ENCODE measurements around the gene MGME1.
"Not testable (repeated sequence)": the region's sequence is repeated elsewhere in the genome, so short reads cannot be mapped to it uniquely, and the experiment has no call there.

The MGME1 gene

DNA sequence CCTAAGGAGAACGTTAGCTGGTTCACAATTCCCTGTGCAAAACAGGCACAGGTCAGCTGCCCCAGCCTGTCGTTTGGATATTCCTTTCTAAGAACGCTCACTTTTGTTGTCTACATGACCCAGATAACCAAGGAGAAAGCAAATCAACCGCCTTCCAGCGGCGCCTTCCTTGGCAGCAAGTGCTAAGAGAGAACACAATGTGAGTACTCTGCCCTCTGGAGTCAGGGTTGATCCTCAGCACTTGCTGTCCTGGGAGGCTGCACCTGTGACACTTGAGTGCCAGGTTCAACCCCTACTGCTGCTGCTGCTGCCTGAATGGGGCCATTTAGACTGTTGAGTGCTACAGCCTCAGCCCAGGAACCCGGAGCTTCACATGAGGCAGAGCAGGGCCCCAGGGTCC lies 52.1 kb downstream of the MGME1 start:
- DNase-seq (ENCODE audit: low read depth in 2 of 2) = no peak

DNA sequence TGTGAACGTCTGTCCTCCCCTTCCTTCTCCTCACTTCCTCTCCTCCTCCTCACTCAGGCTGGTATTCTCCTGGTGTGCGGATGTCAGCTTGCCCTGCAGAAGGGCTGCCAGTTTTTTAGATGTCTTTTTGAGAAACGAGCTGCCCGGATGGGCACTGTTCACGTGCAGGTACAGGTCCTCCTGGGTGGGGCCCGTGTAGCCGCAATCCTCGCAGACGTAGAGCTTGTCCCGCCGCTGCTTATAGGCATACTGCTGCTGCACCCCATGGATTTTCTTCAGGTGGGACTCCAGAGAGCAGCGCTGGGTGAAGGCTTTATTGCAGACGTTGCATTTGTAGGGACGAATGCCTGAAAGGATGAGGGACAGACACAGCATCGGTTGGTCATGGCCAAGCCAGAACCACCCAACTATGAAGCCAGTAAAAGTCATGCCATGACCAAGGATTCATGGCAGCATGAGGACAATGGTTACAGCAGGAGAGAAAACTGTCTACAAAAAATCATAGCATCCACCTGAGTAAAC lies 55.8 kb downstream of the MGME1 start:
- no peak for DNase-seq (ENCODE audit: low read depth in 2 of 2)

DNA sequence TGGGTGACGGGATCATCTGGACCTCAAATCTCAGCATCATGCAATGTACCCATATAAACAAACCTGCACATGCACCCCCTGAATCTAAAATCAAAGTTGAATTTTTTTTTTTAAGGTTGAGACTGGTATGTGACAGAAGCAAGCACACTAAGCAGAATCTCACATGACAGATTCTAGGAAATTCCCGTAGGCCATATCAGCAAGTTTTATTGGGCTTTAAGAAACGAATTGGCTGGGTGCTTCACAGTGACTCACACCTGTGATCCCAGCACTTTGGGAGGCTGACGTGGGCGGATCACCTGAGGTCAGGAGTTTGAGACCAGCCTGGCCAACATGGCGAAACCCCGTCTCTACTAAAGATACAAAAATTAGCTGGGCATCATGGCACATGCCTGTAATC lies 58.2 kb downstream of the MGME1 start:
- not testable (repeated sequence) for DNase-seq (ENCODE audit: low read depth in 2 of 2)

DNA sequence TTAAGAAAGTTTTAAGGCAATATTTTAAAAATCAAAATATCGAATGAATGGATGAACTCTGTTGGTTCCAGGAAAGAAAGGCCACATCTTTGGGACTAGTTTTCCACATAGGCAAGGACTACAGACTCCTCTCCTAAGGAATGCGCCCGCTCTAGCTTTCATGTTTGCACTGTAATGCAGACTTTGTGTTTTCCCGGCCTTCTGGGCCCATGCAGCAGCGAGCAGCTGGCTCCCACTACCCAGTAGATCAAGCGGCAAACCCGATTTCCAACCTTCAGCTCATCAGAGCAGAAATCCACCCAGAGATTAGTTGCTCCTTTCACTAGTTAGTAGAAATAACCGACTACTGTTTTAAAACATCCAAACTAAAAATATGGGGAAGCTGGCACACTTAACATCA lies 61.2 kb downstream of the MGME1 start:
- DNase-seq (ENCODE audit: low read depth in 2 of 2) = no peak

DNA sequence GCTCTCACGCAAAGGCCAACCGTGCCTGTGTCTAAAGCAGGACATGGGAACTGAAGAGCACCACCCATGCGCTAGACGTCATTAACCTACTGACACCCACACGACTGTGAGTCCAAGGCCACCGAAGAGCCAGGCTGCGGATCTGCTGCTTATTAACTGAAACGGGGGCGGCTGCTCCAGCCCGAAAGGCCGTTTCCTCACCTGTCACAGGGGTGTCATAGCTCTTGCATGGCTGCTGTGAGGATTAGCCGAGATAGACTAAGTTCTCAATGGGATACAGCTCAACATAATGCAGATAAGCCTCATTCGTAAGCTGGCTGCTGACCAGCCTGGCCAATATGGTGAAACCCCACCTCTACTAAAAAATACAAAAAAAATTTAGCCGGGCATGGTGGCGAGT lies 62.2 kb downstream of the MGME1 start:
- DNase-seq (ENCODE audit: low read depth in 2 of 2) = no peak

DNA sequence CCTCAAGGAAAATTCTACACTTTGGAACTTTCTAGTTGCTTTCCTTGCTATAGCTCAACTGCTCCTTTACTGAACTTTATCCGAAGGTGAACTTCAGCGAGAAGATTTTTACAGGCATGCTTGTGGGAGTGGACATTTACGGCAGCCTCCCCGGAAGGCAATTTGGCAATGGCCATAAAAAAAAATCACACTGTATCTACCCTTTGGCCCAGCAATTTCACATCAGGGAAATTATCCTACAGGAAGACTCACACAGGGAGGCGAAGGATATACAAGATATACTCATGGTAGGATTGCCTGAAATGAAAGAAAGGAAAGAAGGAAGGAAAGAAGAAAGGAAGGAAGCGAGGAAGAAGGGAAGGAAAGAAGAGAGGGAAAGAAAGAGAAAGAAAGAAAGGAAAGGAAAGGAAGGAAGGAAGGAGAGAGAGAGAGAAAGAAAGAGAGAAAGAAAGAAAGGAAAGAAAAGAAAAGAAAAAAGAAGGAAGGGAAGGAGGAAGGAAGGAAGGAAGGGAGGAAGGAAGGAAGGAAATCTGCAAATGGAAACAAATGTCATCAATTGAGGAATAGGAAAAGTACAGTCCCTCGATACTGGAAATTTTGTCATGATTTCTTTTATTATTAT lies 63.2 kb downstream of the MGME1 start:
- DNase-seq (ENCODE audit: low read depth in 2 of 2) = no peak

DNA sequence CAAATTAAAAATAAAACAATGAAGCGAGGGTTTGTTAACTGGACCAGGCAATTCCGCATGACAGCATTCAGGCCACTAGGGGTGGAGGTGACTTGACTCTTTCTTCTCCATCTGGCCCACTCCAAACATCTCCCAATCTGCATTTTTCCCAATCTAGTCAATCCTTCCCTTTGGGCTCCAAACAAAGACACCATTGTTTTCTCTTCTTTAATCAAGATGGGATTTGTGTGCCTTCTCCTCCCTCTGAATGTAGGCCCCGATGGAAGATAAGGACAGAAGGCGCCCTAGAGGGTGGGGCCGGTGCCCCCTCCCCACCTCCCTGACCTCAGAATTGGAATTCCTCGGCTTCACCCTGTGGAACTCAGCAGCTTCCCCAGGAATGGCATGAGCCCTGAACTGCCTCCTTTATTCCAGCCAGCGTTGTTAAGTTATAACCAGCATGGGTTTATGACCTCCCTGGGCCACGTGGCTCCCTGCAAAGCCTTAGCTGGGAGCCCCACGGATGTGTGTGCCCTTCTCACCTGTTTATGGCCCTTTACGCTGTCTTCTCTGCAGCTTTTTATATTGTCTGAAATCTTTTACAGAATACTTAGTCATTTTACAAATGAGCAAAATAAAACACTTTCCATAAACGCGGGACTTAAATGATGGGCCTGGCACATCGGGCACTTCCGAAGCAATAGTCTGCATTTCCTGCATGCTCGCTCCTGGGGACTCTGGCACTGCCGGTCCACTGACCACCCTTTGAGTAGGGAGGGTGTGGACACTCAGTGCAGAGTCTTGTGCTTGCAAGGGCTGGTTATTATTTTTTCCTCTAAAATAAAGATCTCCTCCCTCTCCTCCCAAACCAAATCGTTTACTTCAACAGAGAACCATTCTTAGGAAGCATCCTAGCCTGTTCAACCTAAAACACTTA lies 64.4 kb downstream of the MGME1 start:
- DNase-seq (ENCODE audit: low read depth in 2 of 2) = no peak

DNA sequence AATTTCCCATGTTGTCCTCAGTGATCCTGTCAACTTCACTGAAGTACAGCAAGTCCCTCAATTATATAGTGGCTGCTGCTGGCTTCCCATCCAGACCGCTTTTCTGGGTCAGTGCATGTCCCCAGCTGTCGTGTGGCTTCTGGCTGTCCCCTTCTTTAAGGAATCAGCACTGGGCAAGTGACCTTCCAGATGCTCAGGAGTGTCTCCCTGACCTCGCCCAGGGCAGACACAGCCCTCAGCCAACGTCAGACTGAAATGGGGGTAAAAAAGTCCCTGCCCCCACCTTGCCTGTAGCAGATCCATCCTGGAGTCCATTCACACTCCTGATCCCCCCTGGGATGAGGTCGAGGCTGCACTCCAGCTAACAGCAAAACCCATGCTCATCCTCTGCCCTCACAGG lies 65.2 kb downstream of the MGME1 start:
- DNase-seq (ENCODE audit: low read depth in 2 of 2) = no peak

DNA sequence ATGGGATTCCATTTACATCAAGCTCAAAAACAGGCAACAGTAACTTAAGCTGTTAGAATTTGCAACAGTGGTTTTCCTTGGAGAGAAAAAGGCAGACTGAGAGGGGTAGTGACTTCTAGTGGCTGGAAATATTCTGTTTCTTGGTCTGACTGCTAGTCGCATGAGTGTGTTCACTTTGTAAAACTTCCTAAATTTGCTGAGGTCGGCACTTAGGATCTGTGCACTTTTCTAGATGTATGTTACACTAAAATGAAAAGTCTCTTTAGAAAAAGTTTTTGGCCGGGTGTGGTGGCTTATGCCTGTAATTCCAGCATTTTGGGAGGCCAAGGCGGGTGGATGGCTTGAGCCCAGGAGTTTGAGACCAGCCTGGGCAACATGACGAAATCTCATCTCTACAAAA lies 70.2 kb downstream of the MGME1 start:
- DNase-seq (ENCODE audit: low read depth in 2 of 2) = no peak

All from stimulated activated CD4-positive, alpha-beta T cell treated with anti-CD3 and anti-CD28 coated beads, Interleukin-12 subunit alpha, Interleukin-12 subunit beta, amount 100 ng/mL, for 24 hours (primary cell).